ENCODE data around the gene VPS51.

VPS51 gene

GRCh38 chr11:65119670-65119995 lies 23.6 kb downstream of the VPS51 start:
- DNase-seq (ENCODE audit: low read depth in 3 of 3) = no peak

DNA sequence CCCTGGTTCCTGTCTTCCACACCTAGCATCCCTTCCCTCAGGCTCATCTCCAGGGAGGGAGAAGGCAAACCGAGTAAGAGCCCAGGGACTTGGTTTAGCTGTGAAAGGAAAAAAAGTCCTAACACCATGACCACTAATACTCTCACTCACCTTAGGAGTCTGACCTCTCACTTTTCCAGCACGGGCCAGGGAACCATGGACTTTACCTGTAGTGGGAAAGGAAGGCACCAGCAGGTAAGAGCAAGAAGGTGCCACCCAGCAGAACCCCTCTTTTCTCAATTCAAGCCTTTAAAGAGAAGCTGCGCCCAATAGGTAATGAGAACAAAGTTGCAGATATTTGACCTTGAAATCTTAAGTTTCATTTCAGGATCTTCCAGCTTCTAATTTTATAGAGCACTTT lies 24.8 kb downstream of the VPS51 start:
- no peak for DNase-seq (ENCODE audit: low read depth in 3 of 3)

GRCh38 chr11:65121447-65121864 lies 25.4 kb downstream of the VPS51 start:
- DNase-seq (ENCODE audit: low read depth in 3 of 3) = no peak

DNA sequence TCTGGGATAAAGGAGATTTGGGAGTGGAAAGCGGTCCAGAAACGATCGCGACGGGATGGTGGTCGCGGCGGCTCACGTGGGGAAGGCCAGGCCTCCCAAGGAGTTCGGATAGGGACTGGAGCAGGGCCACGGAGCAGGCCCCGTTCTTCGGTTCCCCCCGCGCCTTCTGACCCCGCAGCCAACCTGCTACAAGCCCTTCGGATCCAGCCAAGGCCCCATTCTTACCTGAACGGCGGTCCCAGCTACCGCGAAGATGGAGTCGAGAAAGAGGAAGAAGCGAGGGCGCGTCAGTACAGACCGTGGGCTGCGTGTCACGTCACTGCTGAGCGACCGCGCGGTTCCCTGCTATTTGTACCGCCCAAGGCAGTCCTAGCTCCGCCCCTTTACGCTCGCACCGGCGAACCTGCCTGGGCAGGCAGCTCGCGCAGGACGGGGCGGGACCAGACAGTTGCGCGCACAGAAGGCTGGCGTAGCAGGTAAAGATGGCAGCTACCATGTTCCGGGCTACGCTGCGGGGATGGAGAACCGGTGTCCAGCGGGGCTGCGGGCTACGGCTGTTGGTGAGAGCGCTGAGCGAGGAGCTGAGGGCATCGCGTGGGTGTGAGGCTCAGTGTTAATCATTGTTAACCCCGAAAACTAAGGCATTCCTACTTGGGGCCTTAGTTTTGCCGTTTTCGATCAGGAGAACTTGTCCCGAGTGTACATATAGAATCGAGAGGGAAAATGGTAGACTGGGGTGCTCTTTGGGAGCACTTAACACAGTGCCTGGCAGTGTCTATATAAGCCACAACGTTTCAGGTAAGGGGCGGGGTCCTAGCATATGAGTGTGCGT lies 26.1 kb downstream of the VPS51 start, which contains the start of the genes FAU and MRPL49:
FAU (minus strand) TSS at position 270 of the 832 bp plus-strand sequence. CDS start 321 bp downstream, outside the sequence.
MRPL49 (plus strand) TSS at position 457 of the 832 bp plus-strand sequence; CDS start at position 483, 26 bp downstream.
- peak; percentile 98 to 99 (median 99) for DNase-seq (ENCODE audit: low read depth in 3 of 3)

- no peak for DNase-seq (ENCODE audit: low read depth in 3 of 3)
These were observed 28.6 kb downstream of the VPS51 start for GRCh38 chr11:65124480-65125196.

GRCh38 chr11:65125197-65126056 lies 29.4 kb downstream of the VPS51 start:
- DNase-seq (ENCODE audit: low read depth in 3 of 3) = no peak

DNA sequence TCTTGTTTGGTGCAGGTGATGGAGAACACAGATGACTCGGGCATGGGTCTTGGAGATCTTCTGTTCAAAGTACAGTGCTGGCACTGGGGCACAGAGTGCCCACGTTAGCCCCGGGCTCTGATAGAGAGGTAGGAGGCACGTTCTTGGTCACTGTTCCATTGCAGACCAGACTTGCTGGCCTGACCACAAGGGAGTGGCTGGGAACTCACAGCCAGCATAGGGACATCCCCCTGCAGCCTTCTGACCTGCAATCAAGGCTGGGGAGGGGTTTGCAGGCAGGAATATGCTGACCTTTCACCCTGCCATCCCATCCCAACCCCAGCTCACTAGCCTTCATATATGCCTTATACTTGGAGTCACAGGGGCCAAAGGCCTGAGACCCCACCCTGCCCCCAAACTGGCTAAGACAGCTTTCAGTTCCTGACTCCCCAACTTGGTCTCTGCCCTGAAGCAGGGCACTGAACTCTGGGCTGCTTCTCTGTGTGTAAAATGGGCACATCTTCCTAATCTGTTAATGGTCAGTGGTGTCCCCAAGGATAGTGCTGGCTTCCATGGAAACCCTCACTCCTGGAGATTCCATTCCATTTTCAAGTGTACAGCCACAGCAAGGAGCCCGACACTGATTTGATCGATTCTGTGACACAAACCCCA lies 30.7 kb downstream of the VPS51 start:
- DNase-seq (ENCODE audit: low read depth in 3 of 3) = no peak

DNA sequence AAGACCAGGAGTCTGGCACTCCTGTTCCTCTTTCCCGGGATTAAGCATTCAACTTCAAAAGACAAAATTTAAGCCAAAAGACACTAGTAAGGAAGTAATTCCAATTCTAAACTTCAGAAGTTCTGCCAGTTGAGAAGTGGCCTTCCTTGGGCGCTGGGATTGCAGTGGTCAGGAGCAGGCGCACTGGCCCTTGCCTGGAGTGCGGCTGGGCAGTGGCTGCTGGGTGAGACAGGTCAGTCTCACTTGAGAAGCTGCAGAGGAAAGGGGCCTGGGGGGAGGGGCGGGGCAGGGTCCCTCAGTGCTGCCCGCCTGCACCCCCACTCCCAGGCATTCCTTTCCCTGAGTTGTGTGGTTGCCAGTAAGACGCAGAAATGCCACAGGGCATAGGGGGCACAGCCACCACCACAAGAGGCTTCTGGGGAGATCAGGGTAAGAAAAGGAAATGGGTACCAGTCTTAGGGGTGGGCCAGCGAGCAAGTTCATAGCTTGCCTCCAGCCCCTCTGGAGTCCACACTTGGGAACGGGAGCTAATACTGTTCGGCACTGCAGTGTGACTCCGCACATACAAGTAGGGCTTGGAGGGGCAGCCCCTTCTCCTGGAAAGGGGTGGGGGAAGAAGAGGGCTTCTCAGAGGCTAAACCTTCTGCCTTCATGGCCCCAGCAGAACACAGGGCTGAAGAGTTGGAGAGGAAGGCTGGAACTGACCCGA lies 31.6 kb downstream of the VPS51 start:
- DNase-seq (ENCODE audit: low read depth in 3 of 3) = no peak

GRCh38 chr11:65128182-65129145 lies 32.5 kb downstream of the VPS51 start:
- no peak for DNase-seq (ENCODE audit: low read depth in 3 of 3)

- DNase-seq (ENCODE audit: low read depth in 3 of 3) = no peak
These were observed 33.8 kb downstream of the VPS51 start for GRCh38 chr11:65129649-65130441.

DNA sequence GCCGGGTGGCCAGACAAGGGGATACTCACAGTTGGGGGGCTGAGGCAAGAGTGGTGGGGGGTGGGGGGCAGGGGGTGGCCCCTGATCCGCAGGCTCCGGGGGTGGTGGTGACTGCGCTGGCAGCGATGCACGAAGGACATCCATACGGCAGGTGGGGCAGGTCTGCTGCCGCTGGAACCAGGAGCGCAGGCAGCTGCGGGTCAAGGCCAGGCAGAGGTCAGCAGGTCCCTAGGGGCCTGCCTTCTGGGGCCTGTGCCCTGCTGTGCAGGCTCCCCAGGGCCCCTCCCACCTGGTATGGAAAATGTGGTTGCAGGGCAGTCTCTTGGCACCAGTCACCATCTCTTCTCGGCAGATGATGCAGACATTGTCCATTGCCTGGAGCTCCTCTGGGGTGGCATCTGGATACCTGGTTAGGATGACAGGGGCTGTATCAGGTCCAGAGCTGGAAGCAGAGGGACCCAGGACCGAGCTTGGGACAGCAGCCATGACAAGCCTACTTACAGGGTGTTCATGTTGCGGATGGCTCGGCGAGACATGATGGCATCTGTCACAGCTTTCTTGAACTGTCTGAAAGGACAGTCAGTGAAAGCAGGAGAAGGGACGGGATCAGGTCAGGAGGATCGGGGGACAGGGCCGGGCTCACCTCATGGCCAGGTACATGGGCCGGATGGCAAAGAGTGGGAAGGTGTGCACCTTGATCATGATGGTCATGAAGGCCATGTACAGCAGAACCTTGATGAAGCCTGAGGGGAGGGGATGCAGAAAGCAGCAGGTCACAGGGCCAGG lies 34.8 kb downstream of the VPS51 start:
- no peak for DNase-seq (ENCODE audit: low read depth in 3 of 3)

DNA sequence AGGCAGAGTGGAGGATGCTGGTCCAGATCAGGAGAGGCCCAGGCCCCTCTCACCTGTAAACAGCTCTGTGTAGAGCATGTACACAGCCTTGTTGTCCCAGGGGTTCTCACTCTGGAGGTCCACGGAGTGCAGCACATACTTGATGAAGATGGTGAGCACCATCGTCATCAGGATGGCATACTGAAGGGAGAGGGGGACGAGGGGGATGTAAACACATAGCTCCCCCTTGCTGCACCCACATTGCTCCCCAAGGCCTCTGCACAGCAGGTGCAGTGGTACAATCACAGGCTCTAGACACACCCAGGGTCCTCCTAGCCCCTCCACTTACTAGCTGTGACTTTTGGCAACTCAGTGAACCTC lies 35.4 kb downstream of the VPS51 start:
- DNase-seq (ENCODE audit: low read depth in 3 of 3) = no peak

DNA sequence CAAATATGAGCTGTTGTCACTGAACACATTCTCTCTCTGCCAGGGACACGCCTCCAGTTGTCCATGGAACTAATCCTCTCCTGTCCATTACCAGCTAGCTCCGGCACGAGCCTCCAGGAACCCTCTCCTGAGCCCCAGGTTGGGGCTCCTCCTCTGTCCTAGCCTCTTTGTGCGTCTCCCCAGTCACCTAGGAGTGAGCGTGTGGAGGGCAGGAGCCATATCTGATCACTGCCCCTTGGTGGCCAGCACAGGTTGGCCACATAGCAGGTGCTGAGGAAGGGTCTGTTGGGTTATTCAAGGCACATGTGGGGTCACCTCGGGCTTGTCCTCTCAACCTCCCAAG lies 35.9 kb downstream of the VPS51 start:
- DNase-seq (ENCODE audit: low read depth in 3 of 3) = no peak

DNA sequence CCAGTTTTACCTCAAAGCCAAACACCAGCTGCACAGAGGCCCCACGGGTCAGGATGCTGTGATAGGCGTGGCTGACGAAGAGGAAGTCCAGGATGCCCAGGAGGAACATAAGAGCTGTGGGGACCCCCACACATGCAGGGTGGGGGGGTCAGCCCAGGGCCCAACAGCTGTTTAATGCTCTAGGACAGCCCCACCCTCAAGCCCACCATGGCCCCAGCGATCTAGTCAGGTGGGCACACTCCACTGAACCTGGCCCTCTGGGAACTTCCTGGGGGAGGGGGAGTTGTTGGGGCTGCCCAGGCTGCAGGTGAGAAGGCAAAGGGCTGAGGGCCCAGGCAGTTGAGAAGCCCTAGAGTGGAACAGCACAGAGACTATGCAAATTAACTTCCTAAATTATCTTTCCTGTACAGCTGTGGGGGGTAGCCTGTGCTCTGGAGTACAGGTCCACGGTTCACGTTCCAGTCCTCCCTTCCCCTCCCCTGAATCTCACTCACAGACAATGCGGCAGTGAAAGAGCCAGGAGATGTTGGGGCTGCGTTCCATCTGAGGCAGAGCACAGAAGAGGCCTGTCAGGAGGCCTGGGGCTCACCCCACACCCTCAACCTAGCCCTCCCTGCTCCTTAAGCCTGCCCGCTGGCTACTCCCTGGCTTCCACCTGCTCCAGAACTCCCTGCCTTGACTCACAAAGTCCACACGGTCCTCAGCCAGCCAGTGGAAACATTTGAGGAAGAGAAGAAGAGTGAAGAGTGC lies 36.4 kb downstream of the VPS51 start:
- DNase-seq (ENCODE audit: low read depth in 3 of 3) = no peak

DNA sequence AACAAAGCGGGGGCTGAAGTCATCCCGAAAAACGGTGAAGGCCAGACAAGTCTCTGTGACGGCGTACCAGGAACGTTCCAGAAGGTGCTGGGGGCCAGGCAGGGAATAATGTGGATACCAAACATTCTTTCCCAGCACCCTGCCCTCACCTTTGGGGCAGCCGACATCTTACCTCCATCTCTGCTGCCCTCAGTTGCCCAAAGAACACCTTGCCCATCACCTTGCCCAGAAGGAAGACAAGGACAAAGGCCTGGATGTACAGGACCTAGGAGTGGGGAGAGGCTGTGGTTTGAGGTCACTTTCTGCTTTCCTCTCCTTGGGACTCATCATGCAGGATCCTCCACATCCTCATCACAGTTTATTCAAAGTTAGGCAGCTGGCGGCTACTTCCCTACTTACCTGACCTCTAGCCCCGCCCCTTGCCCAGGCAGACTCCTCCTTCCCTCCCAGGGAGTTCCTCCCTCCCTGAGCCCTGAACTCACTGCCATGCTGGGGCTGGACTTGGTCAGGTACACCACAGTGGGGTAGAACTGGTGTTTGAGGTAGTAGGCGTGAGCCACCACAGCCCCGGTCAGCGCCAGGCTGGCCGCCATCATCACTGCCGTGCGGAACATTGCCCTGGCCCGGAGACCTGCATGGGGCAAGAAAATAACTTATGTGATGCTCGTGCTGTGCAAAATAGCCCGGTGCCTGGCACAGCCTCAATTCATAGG lies 37.1 kb downstream of the VPS51 start:
- peak in 1 of 3 experiments; percentile 72 for DNase-seq (ENCODE audit: low read depth in 3 of 3)

DNA sequence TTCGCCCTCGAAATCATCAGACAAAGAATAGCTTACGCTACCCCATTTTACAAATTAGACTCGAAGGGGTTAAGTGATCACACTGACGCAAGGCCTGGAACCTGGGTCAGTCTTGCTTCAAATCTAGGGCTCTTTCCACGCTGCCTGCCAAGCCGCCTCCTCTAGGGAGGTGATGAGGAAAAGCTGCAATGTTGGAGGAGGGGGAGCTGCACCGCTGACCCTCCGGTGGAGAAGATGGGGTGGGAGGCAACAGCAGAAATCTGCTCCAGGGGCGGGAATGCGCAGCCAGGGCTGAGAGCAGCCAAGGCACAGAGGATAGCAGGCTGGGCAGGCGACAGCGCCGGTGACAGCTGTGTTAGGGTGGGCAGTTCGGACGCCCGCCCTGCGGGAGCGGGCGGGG lies 37.7 kb downstream of the VPS51 start:
- no peak for DNase-seq (ENCODE audit: low read depth in 3 of 3)
